Endothelial cell of coronary artery (primary cell): Measurements from ENCODE around the gene OTUB2. TPM values are rescaled to one million over a fixed set of nuclear protein-coding genes. Genes with fewer than 3 reads are reported as not detected.

Experiments
- total RNA-seq: library from RNA; depleted of rRNA; stranded (reverse); fragments of >200 nt; gene quantifications from 2 replicates; pipeline ENCODE4 v1.2.3, GENCODE V29; 2014

Gene OTUB2
- total RNA-seq, result 0.81 and 1.0 TPM in 2 replicates

DNA sequence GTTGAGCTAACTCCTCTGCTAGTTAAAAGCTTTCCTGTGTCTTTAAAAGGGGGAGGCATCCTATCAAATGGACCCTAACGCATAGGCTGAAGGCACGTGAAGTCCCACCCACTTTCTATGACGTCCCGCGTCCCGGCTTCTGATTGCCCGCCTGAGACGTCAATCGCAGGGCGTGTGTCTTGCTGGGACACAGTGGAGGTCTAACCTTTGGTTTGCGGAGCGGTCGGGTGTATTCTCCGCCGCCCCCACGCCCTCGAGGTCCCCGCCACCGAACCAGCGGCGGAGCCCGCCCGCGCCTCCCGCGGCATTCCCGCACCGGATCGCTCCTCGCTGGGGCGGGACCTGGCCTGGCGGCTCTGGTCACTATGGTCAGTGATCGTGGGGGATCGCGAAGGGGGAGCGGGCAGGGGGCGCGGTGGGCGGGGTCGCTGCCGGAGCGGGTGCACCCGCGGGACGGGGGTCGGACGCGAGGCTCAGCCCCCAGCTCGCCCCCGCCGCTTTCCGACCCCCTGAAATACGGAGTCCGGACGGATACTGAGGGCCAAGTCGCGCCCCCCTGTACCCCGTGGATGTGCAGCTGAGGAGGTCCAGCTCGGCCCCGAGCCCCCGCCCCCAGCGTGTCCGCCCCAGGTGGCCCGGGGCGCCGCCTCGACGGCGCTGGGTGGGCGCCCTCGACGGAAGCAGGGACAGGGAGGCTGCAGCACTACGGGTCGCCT is at the start of gene OTUB2:
Gene OTUB2 (plus strand): TSS at position 168 of the 716 bp plus-strand sequence. CDS start 198 bp downstream, at position 366.

DNA sequence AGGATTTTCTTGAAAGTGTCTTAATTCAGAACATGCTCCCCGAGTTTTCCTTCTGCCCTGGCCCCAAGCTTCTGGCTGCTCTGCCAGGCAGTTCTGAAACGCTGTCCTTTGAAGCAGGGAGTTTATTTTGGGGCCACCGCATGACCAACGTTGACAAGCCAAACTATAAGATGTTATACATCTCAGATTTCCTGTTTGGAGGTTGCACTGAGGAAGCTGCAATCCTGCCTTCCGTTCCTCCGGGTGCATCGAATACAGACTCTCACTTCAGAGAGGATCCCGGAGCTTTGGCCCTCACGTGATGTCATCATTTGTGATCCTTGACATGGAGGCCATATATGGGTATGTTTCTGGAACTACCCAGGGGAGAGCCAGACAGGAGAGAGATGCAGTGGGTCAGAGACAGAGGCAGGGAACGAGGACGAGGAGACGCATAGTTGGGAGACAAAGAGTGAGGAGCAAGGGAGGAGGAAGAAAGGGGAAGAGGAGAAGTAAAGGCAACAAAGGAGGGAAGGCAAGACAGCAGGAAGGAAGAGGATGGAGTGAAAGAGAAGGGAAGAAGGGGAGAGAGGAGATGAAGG is 49.6 kb upstream of the OTUB2 start, which contains the start of gene ASB2:
Gene ASB2 (minus strand): TSS at position 94 of the 581 bp plus-strand sequence. CDS start 12,031 bp downstream, outside the sequence.

GRCh38 chr14:93997082-93997481 is 29.1 kb upstream of the OTUB2 start, which contains the start of gene CCDC197:
Gene CCDC197, plus strand, starts transcription at chr14:93997301. Its CDS starts 831 bp downstream, at chr14:93998132.

DNA sequence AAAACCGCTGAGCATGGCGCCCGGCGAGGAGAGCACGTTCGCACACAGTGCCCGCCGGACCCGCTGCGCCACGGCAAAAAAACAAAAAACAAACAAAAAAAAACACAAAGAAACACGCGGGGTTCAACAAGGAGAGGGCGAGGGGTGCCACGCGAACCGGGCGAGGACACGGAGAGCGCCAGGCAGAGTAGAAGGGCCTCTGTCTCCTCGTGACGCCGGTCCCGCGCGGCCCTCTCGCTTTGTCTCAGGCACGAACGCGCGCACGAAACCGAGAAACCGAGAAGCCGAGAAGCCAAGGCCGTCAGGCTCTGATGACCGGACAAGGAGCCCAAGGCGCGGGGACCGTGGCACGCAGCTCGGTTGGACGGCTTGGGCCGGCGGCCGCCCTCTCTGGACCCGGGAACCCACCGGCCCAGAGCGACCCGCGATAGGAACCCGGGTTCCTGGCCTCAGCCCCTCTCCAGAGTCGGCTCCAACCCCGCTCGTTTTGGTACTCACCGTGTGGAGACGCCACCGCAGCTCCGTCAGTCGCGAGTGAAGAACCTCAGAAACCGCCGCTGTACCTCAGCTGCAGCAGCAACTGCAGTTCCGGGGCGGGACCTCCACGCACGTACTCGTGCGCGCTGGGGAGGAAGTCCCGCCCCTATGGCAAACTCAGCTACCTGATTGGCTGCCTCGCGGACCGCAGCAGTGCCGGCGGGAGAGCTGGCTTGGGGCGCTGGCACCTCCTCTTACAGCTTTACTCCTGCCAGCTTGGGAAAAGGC is 54.7 kb downstream of the OTUB2 start, which contains the start of the genes DDX24 and IFI27L1:
Gene DDX24 (minus strand): TSS at position 582 of the 765 bp plus-strand sequence. CDS start 1,460 bp downstream, outside the sequence.
Gene IFI27L1 (plus strand): TSS at position 690 of the 765 bp plus-strand sequence. CDS start 15,628 bp downstream, outside the sequence.

Other genes with a start within 250 kb of the OTUB2 start
- not detected in 2 replicates for gene PRIMA1, start 237.9 kb upstream of the OTUB2 start, total RNA-seq
- gene FAM181A, start 99.0 kb upstream of the OTUB2 start, total RNA-seq, result not detected in 2 replicates
- gene ASB2, start 49.8 kb upstream of the OTUB2 start, total RNA-seq, result 0.18 TPM in 1 of 2 replicates, not detected in the other
- gene CCDC197, start 29.0 kb upstream of the OTUB2 start, total RNA-seq, result not detected in 2 replicates
- 94.9 and 110 TPM in 2 replicates for gene DDX24, start 54.9 kb downstream of the OTUB2 start, total RNA-seq
- gene IFI27L1, start 55.0 kb downstream of the OTUB2 start, total RNA-seq, result 13.1 and 13.6 TPM in 2 replicates
- gene IFI27, start 84.4 kb downstream of the OTUB2 start, total RNA-seq, result 168 and 327 TPM in 2 replicates
- gene IFI27L2, start 103.3 kb downstream of the OTUB2 start, total RNA-seq, result 110 and 129 TPM in 2 replicates
- gene PPP4R4, start 148.0 kb downstream of the OTUB2 start, total RNA-seq, result 0.85 TPM in 1 of 2 replicates, not detected in the other